Measurements from ENCODE around the gene CRYL1. TPM values are rescaled to one million over a fixed set of nuclear protein-coding genes. Genes with fewer than 3 reads are reported as not detected.

CRYL1 gene
- total RNA-seq, 1 donor from 2014 or later: 24.9 TPM

- Histone ChIP-seq H3K36me3 (no peaks in the 10 kb centered on the region), H3K9me3 (no peaks in the 10 kb centered on the region), H3K27me3 (ENCODE audit: low read depth) (peaks cover 5% of the 10 kb centered on the region), H3K27ac (no peak overlapping the region), H3K4me1 (no peaks in the 10 kb centered on the region), H3K4me3 (no peak overlapping the region)
- no peak for TF ChIP-seq CTCF (IDR thresholded peaks at IDR 0.05)
- DNase-seq (no peak), ATAC-seq (no peak)
- intact Hi-C loops (cut with DNase I): no loop called here
Measured at GRCh38 chr13:20362484-20363041, 163.1 kb downstream of the CRYL1 start.

- Histone ChIP-seq H3K4me1 (no peaks in the 10 kb centered on the region), H3K4me3 (no peak overlapping the region), H3K27me3 (ENCODE audit: low read depth) (peaks cover 5% of the 10 kb centered on the region), H3K27ac (no peak overlapping the region), H3K36me3 (no peaks in the 10 kb centered on the region), H3K9me3 (no peaks in the 10 kb centered on the region)
- intact Hi-C loops (cut with DNase I): no loop called here
- DNase-seq (no peak), ATAC-seq (no peak)
- no peak for TF ChIP-seq CTCF (IDR thresholded peaks at IDR 0.05)
Measured at GRCh38 chr13:20360835-20361412, 164.7 kb downstream of the CRYL1 start.

- Histone ChIP-seq H3K4me1 (no peaks in the 10 kb centered on the region), H3K27ac (no peak overlapping the region), H3K36me3 (no peaks in the 10 kb centered on the region), H3K9me3 (no peaks in the 10 kb centered on the region), H3K4me3 (no peak overlapping the region), H3K27me3 (ENCODE audit: low read depth) (peaks cover 5% of the 10 kb centered on the region)
- no peak for TF ChIP-seq CTCF (IDR thresholded peaks at IDR 0.05)
- intact Hi-C loops (cut with DNase I): no loop called here
- DNase-seq (no peak), ATAC-seq (no peak)
Measured at GRCh38 chr13:20360041-20360491, 165.6 kb downstream of the CRYL1 start.

GRCh38 chr13:20359335-20359734, 166.3 kb downstream of the CRYL1 start:
- ATAC-seq (peak; percentile 18 to 31), DNase-seq (no peak)
- Histone ChIP-seq H3K27me3 (ENCODE audit: low read depth) (peaks cover 5% of the 10 kb centered on the region), H3K36me3 (no peaks in the 10 kb centered on the region), H3K4me1 (no peaks in the 10 kb centered on the region), H3K9me3 (no peaks in the 10 kb centered on the region), H3K4me3 (no peak overlapping the region), H3K27ac (no peak overlapping the region)
- intact Hi-C loops (cut with DNase I): no loop called here
- TF ChIP-seq CTCF (IDR thresholded peaks at IDR 0.05): no peak

- no peaks in the 10 kb centered on the region for H3K36me3 ChIP-seq
- no peak for TF ChIP-seq CTCF (IDR thresholded peaks at IDR 0.05)
- no peaks in the 10 kb centered on the region for H3K4me1 ChIP-seq
- no peak for ATAC-seq
- no peak overlapping the region for H3K4me3 ChIP-seq
- H3K9me3 ChIP-seq: no peaks in the 10 kb centered on the region
- no peak overlapping the region for H3K27ac ChIP-seq
- DNase-seq: no peak
- intact Hi-C loops (cut with DNase I): no loop called here
- peaks cover 5% of the 10 kb centered on the region for H3K27me3 ChIP-seq (ENCODE audit: low read depth)
Measured at GRCh38 chr13:20358022-20358421, 167.6 kb downstream of the CRYL1 start.

All from lower lobe of right lung (tissue), 2 donors.